KOPT-K1 (cell line): Measurements from ENCODE around the gene ADISSP.

Experiments used
- H3K27ac ChIP-seq: fragments of 200-600 bp; sonication (generic); 2 replicates; pipeline ENCODE4 v1.5.1; 2016; ENCODE audit warnings: antibody characterized with exemption, mild to moderate bottlenecking, low read depth, low read length; ENCODE audit not compliant: poor library complexity, severe bottlenecking
- H3K36me3 ChIP-seq: fragments of 200-600 bp; sonication (generic); 2 replicates; pipeline ENCODE4 v1.5.1; 2017; ENCODE audit warnings: antibody characterized with exemption, mild to moderate bottlenecking, low read length, moderate library complexity; ENCODE audit not compliant: insufficient read depth
- H3K9me3 ChIP-seq: fragments of 200-600 bp; sonication (generic); 2 replicates; pipeline ENCODE4 v1.5.1; 2017; ENCODE audit warnings: antibody characterized with exemption, low read length, mild to moderate bottlenecking; ENCODE audit not compliant: insufficient read depth, poor library complexity, severe bottlenecking

The ADISSP gene

DNA sequence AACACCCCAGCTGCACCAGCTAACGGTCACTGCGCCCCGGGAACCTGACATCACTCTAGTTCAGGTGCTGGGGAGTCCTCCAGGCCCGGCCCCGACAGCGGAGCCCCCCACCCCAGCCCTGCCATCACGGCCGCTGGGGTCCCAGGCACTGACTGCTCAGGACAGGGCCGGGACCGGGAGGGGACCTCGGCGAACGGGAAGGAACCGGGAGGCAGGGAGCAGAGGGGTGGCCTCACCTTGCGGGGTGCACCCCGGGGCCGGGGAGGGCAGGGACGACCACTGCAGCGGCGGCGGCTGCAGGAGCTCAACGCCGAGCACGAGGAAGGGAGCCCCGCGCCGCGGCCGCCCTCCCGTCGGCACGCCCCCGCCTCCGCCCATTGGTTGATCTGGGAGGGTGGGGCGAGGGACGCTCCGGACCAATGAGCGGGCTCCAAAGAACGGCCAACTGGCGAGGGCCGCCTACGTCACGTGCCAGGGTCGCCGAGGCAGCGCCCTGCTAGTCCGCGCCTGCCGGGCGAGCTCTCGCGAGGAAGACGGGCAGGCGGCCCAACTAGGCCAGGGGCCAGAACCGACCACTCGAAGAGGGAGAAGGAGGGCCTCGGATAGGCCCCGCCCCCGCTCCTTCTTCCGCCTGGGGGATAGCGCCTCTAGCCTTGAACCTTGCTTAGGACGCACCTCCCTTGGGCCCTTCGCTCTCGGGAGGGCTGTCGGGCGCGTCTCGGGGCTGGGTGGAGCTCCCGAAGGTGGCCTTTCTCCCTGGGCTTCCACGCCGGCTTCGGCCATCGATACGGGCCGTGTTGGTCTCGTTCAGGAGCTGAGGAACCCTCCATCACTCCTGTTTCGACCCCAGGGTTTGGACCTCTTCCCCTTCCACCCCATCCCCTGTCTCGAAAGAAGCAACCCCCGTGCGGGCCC lies at the start of gene ADISSP:
Gene ADISSP, minus strand, starts transcription at position 327 of the 915 bp plus-strand sequence. CDS start 7,653 bp downstream, outside the sequence.
- peak within 1 kb of the TSS; percentile 82 for H3K27ac ChIP-seq

DNA sequence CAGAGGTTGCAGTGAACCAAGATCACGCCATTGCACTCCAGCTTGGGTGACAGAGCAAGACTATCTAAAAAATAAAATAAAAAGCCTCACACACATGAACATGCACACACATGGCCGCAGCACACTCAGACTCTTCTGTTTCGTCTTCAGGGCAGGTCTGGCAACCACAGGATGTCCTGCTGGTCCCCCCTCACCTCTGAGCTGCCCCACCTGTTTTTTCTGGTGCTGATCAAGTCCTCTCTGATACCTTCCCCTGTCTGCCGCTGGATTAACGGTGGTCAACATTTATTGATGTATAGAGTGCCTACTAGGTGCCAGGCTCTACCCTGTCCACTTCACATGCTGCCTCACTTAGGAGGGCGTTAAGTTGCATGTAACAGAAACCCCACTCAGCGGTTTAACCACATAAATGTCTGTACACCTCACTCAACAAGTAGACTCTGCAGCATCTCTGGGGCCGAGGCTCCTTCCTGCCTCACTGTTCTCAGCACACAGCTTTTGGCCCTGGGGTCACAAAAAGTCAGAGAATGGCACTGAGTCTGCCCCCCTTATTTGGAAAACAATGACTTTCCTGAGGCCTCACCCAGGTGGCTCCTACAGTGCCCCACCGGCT lies 48.3 kb upstream of the ADISSP start:
- H3K9me3 ChIP-seq: no peaks in the 10 kb centered on the region
- H3K36me3 ChIP-seq: no peaks in the 10 kb centered on the region
- peak overlapping the region; percentile 96 for H3K27ac ChIP-seq

More for the DNA sequence above, at the start of gene ADISSP:
- Histone ChIP-seq H3K36me3 (peaks cover 7% of the 10 kb centered on the region; the same call in 1 of the 2 replicates), H3K9me3 (no peaks in the 10 kb centered on the region)

DNA sequence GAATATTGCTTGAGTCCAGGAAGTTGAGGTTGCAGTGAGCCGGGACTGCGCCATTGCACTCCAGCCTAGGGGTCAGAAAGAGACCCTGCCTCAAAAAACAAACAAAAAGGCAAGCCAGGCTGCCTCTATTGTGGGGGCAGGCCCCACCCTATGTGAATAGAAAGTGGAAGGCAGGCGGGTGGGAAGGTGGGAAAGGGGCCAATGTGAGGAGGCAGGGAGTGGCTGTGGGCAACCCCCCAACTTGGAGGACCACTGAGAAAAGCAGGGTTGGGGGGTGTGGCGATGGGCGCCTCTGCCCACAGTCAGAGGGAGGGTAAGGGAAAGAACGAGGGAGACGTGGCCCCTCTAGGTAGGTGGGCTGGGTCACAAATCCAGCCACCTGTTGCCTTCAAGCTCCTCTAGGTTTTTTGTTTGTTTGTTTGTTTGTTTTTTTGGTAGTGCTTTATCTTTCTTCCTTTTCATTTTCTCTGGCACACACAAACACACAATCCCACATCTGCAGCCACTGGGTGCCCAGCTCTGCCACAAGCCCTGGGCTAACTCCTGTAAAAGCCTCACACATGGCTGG lies 47.5 kb upstream of the ADISSP start:
- H3K27ac ChIP-seq: peak overlapping the region; percentile 96
- H3K9me3 ChIP-seq: no peaks in the 10 kb centered on the region

DNA sequence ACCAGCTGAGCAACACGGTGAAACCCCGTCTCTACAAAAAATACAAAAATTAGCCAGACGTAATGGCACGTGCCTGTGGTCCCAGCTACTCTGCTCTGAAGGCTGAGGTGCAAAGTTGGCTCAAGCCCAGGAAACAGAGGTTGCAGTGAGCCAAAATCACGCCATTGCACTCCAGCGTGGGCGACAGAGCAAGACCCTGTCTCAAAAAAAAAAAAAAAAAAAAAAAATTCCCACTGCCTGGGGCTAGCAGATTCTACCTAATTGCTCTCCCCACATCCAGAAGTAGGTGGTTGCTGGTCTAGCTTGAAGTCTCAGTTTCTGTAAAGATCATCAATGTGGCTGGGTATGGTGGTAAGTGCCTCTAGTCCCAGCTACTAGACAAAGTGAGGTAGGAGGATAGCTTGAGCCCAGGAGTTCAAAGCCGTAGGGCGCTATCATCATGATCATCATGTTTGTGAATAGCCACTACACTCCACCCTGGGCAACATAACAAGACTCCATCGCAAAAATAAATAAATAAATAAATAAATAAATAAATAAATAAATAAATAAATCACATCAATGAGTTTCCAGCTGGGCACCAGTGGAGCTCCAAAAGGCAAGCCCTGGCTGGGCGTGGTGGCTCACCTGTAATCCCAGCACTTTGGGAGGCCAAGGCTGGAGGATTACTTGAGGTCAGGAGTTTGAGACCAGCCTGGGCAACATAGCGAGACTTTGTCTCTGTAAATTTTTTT lies 46.5 kb upstream of the ADISSP start:
- no peaks in the 10 kb centered on the region for H3K36me3 ChIP-seq
- H3K27ac ChIP-seq: peak overlapping the region; percentile 96
- H3K9me3 ChIP-seq: no peaks in the 10 kb centered on the region

More for the DNA sequence above, 47.5 kb upstream of the ADISSP start:
- no peaks in the 10 kb centered on the region for H3K36me3 ChIP-seq

DNA sequence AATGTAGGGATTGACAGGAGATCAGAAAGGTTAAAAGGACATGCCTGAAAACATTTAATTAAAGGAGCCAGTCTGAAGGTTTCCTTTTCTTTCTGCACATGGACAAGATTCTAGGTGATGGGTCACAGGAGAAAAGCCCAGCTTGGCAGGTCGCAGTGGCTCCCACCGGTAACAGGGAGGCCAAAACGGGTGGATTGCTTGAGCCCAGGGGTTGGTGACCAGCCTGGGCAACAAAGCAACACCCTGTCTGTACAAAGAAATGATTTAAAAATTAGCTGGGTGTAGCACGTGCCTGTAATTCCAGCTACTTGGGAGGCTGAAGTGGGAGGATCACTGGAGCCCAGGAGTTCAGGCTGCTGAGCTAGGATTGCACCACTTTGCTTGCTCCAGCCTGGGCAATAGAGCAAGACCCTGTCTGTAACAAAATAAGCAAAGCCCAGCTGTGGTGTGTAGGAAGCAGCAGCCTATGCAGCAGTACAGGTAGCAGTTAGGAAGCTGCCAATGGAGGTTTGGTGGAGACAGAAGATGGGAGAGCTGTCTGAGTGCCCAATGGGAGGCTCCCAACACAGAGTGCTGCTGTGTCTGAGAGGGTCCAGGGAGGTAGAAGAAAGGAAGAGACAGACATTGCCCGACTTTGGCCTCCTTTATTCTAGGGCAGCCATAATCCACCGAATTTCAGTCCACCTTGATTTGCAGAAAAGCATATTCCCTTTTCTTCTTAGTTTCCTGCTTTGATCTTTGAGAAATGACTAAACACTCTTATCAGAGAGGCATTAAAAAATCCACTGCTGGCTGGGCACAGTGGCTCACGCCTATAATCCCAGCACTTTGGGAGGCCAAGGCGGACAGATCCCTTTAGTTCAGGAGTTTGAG lies 45.7 kb upstream of the ADISSP start:
- Histone ChIP-seq H3K9me3 (no peaks in the 10 kb centered on the region), H3K36me3 (no peaks in the 10 kb centered on the region), H3K27ac (peak overlapping the region; percentile 96)

DNA sequence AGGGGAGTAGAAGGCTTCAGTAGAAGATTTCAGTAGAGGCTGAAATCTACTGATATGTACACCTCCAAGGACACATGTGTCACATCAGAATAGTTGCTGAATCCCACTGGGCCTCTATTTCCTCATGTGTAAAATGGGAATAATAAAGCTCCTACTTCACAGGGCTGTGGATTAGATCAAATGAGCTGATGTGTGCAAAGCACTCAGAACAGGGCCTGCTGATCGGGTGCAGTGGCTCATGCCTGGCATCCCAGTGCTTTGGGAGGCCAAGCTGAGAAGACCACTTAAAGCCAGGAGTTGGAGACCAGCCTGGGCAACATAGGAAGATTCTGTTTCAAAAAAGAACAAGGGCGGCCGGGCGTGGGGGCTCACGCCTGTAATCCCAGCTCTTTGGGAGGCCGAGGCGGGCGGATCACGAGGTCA lies 44.7 kb upstream of the ADISSP start:
- peak overlapping the region; percentile 96 for H3K27ac ChIP-seq
- no peaks in the 10 kb centered on the region for H3K36me3 ChIP-seq
- no peaks in the 10 kb centered on the region for H3K9me3 ChIP-seq

DNA sequence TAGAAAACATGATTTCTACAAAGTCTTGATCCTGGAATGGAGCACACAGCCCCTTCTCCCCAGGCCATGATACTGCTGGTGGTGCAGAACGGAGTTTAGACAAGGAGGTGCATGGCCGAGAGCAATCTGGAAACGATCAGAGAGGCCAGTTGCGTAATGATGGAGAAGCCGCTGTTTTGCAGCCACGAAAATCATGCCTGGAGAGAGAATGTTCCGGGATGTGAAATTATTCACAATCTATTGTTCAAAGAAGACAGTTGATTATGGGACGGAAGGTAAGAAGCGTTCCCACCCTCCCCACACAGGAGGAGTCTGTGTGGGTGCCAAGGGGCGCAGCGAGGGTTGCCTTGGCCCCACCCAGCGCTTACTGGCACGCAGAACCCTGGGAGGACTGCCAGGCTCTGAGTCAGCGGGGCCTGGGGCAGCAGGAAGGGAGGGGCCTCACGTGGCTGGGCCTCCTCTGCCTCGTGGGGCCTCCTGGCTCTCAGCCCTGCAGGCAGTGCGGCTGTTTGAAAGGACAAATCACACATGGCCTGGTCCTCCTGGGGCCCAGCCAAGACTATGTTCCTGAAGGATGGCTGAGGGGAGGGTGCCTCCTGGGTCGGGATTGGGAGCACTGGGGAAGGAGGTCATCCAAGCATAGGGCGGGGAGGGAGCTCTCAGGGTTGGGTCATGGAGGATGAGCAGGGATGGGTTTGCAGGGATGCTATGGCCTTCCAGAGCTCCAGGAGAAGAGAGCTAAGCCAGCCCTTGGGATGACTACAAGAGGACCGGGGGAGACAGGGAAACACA lies 44.1 kb upstream of the ADISSP start:
- peak overlapping the region; percentile 96 for H3K27ac ChIP-seq

DNA sequence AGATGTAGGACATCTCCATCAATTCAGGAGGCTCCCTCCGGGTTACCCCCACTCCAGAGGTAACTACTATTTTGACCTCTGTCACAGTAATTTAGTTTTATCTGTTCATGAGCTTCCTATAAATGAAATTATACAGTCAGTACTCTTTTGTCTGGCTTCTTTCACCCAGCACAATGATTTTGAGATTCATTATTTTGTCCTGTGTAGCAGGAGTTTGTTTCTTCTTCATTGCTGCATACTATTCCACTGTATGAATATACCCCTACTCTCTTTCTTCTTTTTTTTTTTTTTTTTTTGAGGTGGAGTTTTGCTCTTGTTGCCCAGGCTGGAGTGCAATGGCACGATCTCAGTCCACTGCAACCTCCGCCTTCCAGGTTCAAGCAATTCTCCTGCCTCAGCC lies 41.0 kb upstream of the ADISSP start:
- H3K27ac ChIP-seq: no peak overlapping the region
- H3K9me3 ChIP-seq: no peaks in the 10 kb centered on the region
- H3K36me3 ChIP-seq: peaks cover 33% of the 10 kb centered on the region

More for the DNA sequence above, 44.1 kb upstream of the ADISSP start:
- H3K9me3 ChIP-seq: no peaks in the 10 kb centered on the region
- peaks cover 2% of the 10 kb centered on the region for H3K36me3 ChIP-seq

DNA sequence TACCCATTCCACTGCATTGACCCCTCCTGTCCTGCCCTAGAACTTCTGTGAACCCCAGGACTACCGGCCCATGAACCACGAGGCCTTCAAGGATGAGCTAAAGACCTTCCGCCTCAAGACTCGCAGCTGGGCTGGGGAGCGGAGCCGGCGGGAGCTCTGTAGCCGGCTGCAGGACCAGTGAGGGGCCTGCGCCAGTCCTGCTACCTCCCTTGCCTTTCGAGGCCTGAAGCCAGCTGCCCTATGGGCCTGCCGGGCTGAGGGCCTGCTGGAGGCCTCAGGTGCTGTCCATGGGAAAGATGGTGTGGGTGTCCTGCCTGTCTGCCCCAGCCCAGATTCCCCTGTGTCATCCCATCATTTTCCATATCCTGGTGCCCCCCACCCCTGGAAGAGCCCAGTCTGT lies 37.2 kb upstream of the ADISSP start:
- H3K36me3 ChIP-seq: peaks cover 71% of the 10 kb centered on the region
- H3K9me3 ChIP-seq: no peaks in the 10 kb centered on the region
- H3K27ac ChIP-seq: no peak overlapping the region

DNA sequence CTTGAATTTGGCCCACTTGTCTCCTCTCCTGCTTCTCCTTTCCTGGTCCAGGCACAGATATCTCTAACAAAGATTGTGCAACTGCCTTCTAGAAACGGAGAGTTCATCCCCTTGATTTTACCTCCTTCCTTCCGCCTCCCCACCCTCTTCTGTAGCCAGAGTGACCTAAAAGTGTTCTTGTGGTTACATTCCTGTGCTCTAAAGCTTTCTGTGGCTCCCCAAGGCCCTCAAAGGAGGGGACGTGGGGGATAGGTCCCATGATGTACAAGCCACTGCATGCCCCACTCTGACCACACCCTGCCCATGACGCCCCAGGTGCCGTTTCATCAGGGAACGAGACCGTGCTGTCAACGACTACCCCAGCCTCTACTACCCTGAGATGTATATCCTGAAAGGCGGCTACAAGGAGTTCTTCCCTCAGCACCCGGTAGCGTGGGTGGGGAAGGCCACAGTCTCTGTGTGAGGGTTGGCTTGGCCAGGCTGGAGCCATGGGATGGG lies 36.8 kb upstream of the ADISSP start:
- Histone ChIP-seq H3K36me3 (peaks cover 76% of the 10 kb centered on the region), H3K9me3 (no peaks in the 10 kb centered on the region), H3K27ac (no peak overlapping the region)

DNA sequence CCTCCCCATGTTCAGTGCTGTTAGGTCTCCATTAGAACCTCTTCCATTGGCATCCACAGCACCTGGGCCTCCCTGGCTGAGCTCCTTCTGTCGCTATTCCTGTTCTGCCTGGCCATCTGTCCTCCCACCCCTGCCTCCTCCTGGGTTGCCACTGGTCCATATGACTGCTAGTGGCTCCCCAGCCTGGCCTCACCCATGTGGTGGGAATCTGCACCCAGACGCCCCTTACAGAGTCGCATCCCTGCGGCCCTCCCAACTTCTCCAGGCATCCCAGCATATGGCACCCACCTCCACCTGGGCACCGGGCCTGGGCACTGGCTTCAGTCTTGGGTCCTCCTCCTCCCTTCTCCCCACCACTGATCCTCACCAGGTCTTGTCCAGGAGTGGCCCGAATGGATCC lies 36.3 kb upstream of the ADISSP start:
- no peaks in the 10 kb centered on the region for H3K9me3 ChIP-seq
- peaks cover 80% of the 10 kb centered on the region for H3K36me3 ChIP-seq
- no peak overlapping the region for H3K27ac ChIP-seq

DNA sequence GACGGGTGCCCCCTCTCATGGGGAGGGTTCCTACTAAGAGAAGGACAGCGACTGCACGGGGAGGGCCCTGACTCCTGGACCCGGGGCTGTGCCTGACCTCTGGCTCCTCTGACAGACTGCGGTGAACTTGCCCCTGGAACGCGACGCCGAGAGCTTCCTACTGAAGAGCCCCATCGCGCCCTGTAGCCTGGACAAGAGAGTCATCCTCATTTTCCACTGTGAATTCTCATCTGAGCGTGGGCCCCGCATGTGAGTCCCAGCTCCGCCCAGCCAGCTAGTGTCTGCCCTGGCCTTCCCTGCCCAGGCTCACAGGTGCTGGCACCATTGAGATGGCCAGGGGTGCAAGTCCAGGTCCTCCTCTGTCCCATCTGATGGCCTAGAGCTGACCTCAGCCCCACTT lies 35.7 kb upstream of the ADISSP start:
- H3K27ac ChIP-seq: no peak overlapping the region
- peaks cover 86% of the 10 kb centered on the region for H3K36me3 ChIP-seq
- no peaks in the 10 kb centered on the region for H3K9me3 ChIP-seq

DNA sequence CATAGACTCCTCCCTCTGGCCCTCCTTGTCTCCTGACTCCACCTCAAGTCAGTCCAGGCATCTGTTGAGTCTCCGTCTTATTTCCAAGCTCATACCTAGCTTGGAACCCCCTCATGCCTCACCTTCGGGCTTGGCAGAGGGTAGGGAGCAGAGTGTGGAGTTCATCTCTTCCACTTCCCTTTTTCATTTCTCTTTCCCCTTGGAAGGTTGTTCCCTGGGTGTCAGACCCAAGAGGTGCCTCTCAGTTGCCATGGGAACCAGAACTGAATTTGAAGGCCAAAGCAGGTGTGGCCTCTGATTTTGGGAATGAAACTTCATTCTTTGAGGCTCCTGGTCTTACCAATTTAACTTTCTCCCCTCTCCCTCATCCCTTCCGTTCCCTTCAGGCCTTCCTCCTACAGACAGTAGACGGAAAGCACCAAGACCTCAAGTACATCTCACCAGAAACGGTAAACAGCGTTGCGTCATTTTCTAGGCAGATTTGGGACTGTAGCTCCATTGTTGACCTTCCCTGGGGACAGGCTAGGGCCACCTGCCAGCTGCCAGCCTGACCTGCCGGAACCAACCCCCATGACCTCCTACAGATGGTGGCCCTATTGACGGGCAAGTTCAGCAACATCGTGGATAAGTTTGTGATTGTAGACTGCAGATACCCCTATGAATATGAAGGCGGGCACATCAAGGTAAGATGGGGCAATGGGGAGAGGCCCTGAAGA lies 35.1 kb upstream of the ADISSP start:
- H3K9me3 ChIP-seq: no peaks in the 10 kb centered on the region
- H3K36me3 ChIP-seq: peaks cover 90% of the 10 kb centered on the region
- H3K27ac ChIP-seq: no peak overlapping the region
